Trophoblast cell (in vitro differentiated cells and primary cell): ENCODE results near the gene CCDC188.

ENCODE experiments used
- DNase-seq, 2 donors: peaks; one replicate each; pipeline ENCODE4 v3.0.0-alpha.2; 2016
- H2AFZ ChIP-seq: 2 replicates; pipeline ENCODE4 v1.6.1; 2013; ENCODE audit warnings: low read length, moderate library complexity, mild to moderate bottlenecking; ENCODE audit not compliant: insufficient read depth, poor library complexity
- H2AK5ac ChIP-seq: 2 replicates; pipeline ENCODE4 v1.6.1; 2013; ENCODE audit warnings: mild to moderate bottlenecking, low read length
- H2BK120ac ChIP-seq: 2 replicates; pipeline ENCODE4 v1.6.1; 2013; ENCODE audit warnings: low read length, mild to moderate bottlenecking, moderate library complexity; ENCODE audit not compliant: insufficient read depth, poor library complexity
- H2BK12ac ChIP-seq: 2 replicates; pipeline ENCODE4 v1.6.1; 2013; ENCODE audit warnings: mild to moderate bottlenecking, low read length, moderate library complexity
- H2BK5ac ChIP-seq: 2 replicates; pipeline ENCODE4 v1.6.1; 2013; ENCODE audit warnings: low read length, low read depth, moderate library complexity, mild to moderate bottlenecking; ENCODE audit not compliant: poor library complexity
- H3K14ac ChIP-seq: 2 replicates; pipeline ENCODE4 v1.6.1; 2013; ENCODE audit warnings: mild to moderate bottlenecking, low read length
- H3K18ac ChIP-seq: 2 replicates; pipeline ENCODE4 v1.6.1; 2013; ENCODE audit warnings: mild to moderate bottlenecking, low read length
- H3K23ac ChIP-seq: 2 replicates; pipeline ENCODE4 v1.6.1; 2013; ENCODE audit warnings: low read length
- H3K27ac ChIP-seq: 2 replicates; pipeline ENCODE4 v1.5.1; 2013; ENCODE audit warnings: low read depth, mild to moderate bottlenecking, inconsistent platforms, low read length, moderate library complexity
- H3K27me3 ChIP-seq: 2 replicates; pipeline ENCODE4 v1.6.1; 2013; ENCODE audit warnings: inconsistent platforms, mild to moderate bottlenecking, low read length, moderate library complexity; ENCODE audit not compliant: insufficient read depth
- H3K36me3 ChIP-seq, 2 experiments: 1 replicate in 1 of 2; 2 replicates in 1 of 2; pipeline ENCODE4 v1.6.1; 2013; ENCODE audit warnings: low read length in 2 of 2, mild to moderate bottlenecking in 2 of 2, moderate library complexity in 1 of 2; ENCODE audit not compliant: insufficient read depth in 2 of 2, control insufficient read depth in 1 of 2
- H3K4ac ChIP-seq: 2 replicates; pipeline ENCODE4 v1.6.1; 2013; ENCODE audit warnings: low read depth, mild to moderate bottlenecking, low read length, moderate library complexity
- H3K4me1 ChIP-seq, 2 experiments: 1 replicate in 1 of 2; 2 replicates in 1 of 2; pipeline ENCODE4 v1.6.1; 2013; ENCODE audit warnings: low read length in 2 of 2, mild to moderate bottlenecking in 2 of 2, moderate library complexity in 1 of 2; ENCODE audit not compliant: insufficient read depth in 2 of 2, control insufficient read depth in 1 of 2
- H3K4me2 ChIP-seq: 2 replicates; pipeline ENCODE4 v1.6.1; 2013; ENCODE audit warnings: inconsistent platforms, mild to moderate bottlenecking, low read length, moderate library complexity
- H3K4me3 ChIP-seq: 2 replicates; pipeline ENCODE4 v1.5.1; 2013; ENCODE audit warnings: mild to moderate bottlenecking, low read depth, low read length, inconsistent platforms
- H3K79me1 ChIP-seq: one replicate; pipeline ENCODE4 v1.6.1; 2013; ENCODE audit warnings: low read length
- H3K79me2 ChIP-seq: 2 replicates; pipeline ENCODE4 v1.6.1; 2013; ENCODE audit warnings: low read length, mild to moderate bottlenecking; ENCODE audit not compliant: control insufficient read depth, insufficient read depth, poor library complexity
- H3K9ac ChIP-seq: 2 replicates; pipeline ENCODE4 v1.6.1; 2013; ENCODE audit warnings: mild to moderate bottlenecking, low read length
- H3K9me3 ChIP-seq: 2 replicates; pipeline ENCODE4 v1.6.1; 2013; ENCODE audit warnings: low read depth, mild to moderate bottlenecking, control low read depth, inconsistent platforms, low read length; ENCODE audit not compliant: insufficient read depth
- H4K12ac ChIP-seq: 2 replicates; pipeline ENCODE4 v1.6.1; 2013; ENCODE audit warnings: low read depth, mild to moderate bottlenecking, low read length, moderate library complexity
- H4K8ac ChIP-seq: 2 replicates; pipeline ENCODE4 v1.6.1; 2013; ENCODE audit warnings: low read depth, mild to moderate bottlenecking, low read length, moderate library complexity
- H4K91ac ChIP-seq: one replicate; pipeline ENCODE4 v1.6.1; 2013; ENCODE audit warnings: low read depth, mild to moderate bottlenecking, low read length, moderate library complexity
- WGBS: extraction: QIAGEN DNeasy Blood & Tissue Kit; methylation state at CpG from one replicate; pipeline ENCODE4 v1.1.7; 2013; ENCODE audit warnings: missing lambda C conversion rate; ENCODE audit not compliant: insufficient read length, insufficient coverage; ENCODE audit errors: extremely low coverage; 5-methylcytosine and 5-hydroxymethylcytosine counted together

Gene CCDC188

GRCh38 chr22:20180245-20180630 is 29.4 kb upstream of the CCDC188 start:
- H3K9ac ChIP-seq, result no peak overlapping the region
- H3K18ac ChIP-seq, result no peak overlapping the region
- no peak overlapping the region for H4K12ac ChIP-seq
- no CpG with 5 or more reads among the region's 13 CpGs for WGBS
- no peaks in the 10 kb centered on the region for H3K79me2 ChIP-seq
- no peak overlapping the region for H2AFZ ChIP-seq
- H3K4me1 ChIP-seq, result no peaks in the 10 kb centered on the region
- H3K4ac ChIP-seq, result no peak overlapping the region
- H4K8ac ChIP-seq, result no peak overlapping the region
- H3K9me3 ChIP-seq, result peaks cover 3% of the 10 kb centered on the region
- H4K91ac ChIP-seq, result no peak overlapping the region
- no peak overlapping the region for H3K14ac ChIP-seq
- H2BK12ac ChIP-seq, result no peak overlapping the region
- H3K79me1 ChIP-seq, result no peaks in the 10 kb centered on the region
- H2BK5ac ChIP-seq, result no peak overlapping the region
- H3K23ac ChIP-seq, result no peak overlapping the region
- H3K27me3 ChIP-seq, result no peaks in the 10 kb centered on the region
- no peak overlapping the region for H3K27ac ChIP-seq
- no peaks in the 10 kb centered on the region for H3K36me3 ChIP-seq
- H3K4me2 ChIP-seq, result no peak overlapping the region
- no peak overlapping the region for H2AK5ac ChIP-seq
- no peak overlapping the region for H3K4me3 ChIP-seq
- DNase-seq, result no peak
- no peak overlapping the region for H2BK120ac ChIP-seq

GRCh38 chr22:20179455-20180244 is 28.8 kb upstream of the CCDC188 start:
- Histone ChIP-seq H2AFZ (no peak overlapping the region), H2BK5ac (no peak overlapping the region)

GRCh38 chr22:20178915-20179227 is 28.0 kb upstream of the CCDC188 start:
- H2AK5ac ChIP-seq, result no peak overlapping the region
- H3K79me1 ChIP-seq, result no peaks in the 10 kb centered on the region
- no peak overlapping the region for H2BK120ac ChIP-seq
- H4K91ac ChIP-seq, result no peak overlapping the region
- no peak overlapping the region for H4K8ac ChIP-seq
- H3K27ac ChIP-seq, result no peak overlapping the region
- H4K12ac ChIP-seq, result no peak overlapping the region
- peaks cover 3% of the 10 kb centered on the region for H3K9me3 ChIP-seq
- no peaks in the 10 kb centered on the region for H3K36me3 ChIP-seq
- WGBS, result no CpG with 5 or more reads among the region's 10 CpGs
- H2AFZ ChIP-seq, result no peak overlapping the region
- no peak overlapping the region for H3K23ac ChIP-seq
- H3K27me3 ChIP-seq, result no peaks in the 10 kb centered on the region
- no peak overlapping the region for H2BK5ac ChIP-seq
- H3K14ac ChIP-seq, result no peak overlapping the region
- H3K4ac ChIP-seq, result no peak overlapping the region
- H3K4me1 ChIP-seq, result no peaks in the 10 kb centered on the region
- H2BK12ac ChIP-seq, result no peak overlapping the region
- no peaks in the 10 kb centered on the region for H3K79me2 ChIP-seq
- H3K9ac ChIP-seq, result no peak overlapping the region
- DNase-seq, result no peak
- no peak overlapping the region for H3K4me2 ChIP-seq
- H3K4me3 ChIP-seq, result no peak overlapping the region
- H3K18ac ChIP-seq, result no peak overlapping the region

More at GRCh38 chr22:20179455-20180244, 28.8 kb upstream of the CCDC188 start:
- no peak overlapping the region for H3K27ac ChIP-seq
- H3K23ac ChIP-seq, result no peak overlapping the region
- no peaks in the 10 kb centered on the region for H3K79me1 ChIP-seq
- H4K12ac ChIP-seq, result no peak overlapping the region
- no CpG with 5 or more reads among the region's 27 CpGs for WGBS
- no peak overlapping the region for H4K91ac ChIP-seq
- H2BK12ac ChIP-seq, result no peak overlapping the region
- no peaks in the 10 kb centered on the region for H3K4me1 ChIP-seq
- no peaks in the 10 kb centered on the region for H3K36me3 ChIP-seq
- H3K14ac ChIP-seq, result no peak overlapping the region
- H3K4me3 ChIP-seq, result no peak overlapping the region
- no peak overlapping the region for H3K4ac ChIP-seq
- no peak overlapping the region for H2AK5ac ChIP-seq
- H3K4me2 ChIP-seq, result no peak overlapping the region
- no peaks in the 10 kb centered on the region for H3K27me3 ChIP-seq
- DNase-seq, result no peak
- no peaks in the 10 kb centered on the region for H3K79me2 ChIP-seq
- no peak overlapping the region for H4K8ac ChIP-seq
- no peak overlapping the region for H2BK120ac ChIP-seq
- H3K18ac ChIP-seq, result no peak overlapping the region
- peaks cover 3% of the 10 kb centered on the region for H3K9me3 ChIP-seq
- H3K9ac ChIP-seq, result no peak overlapping the region

- no peak overlapping the region for H3K18ac ChIP-seq
- H3K9ac ChIP-seq, result no peak overlapping the region
- WGBS, result no CpG with 5 or more reads among the region's 29 CpGs
- no peak overlapping the region for H3K23ac ChIP-seq
- no peak overlapping the region for H3K4me3 ChIP-seq
- H3K79me1 ChIP-seq, result no peaks in the 10 kb centered on the region
- H3K79me2 ChIP-seq, result no peaks in the 10 kb centered on the region
- no peak overlapping the region for H2BK120ac ChIP-seq
- H4K12ac ChIP-seq, result no peak overlapping the region
- no peak overlapping the region for H3K4ac ChIP-seq
- no peaks in the 10 kb centered on the region for H3K27me3 ChIP-seq
- H2AK5ac ChIP-seq, result no peak overlapping the region
- H3K14ac ChIP-seq, result no peak overlapping the region
- no peak overlapping the region for H2BK5ac ChIP-seq
- no peak overlapping the region for H4K91ac ChIP-seq
- no peak overlapping the region for H4K8ac ChIP-seq
- no peak for DNase-seq
- no peak overlapping the region for H2AFZ ChIP-seq
- H3K4me1 ChIP-seq, result no peaks in the 10 kb centered on the region
- no peaks in the 10 kb centered on the region for H3K36me3 ChIP-seq
- no peak overlapping the region for H2BK12ac ChIP-seq
- no peak overlapping the region for H3K4me2 ChIP-seq
- H3K9me3 ChIP-seq, result peaks cover 2% of the 10 kb centered on the region
- no peak overlapping the region for H3K27ac ChIP-seq
Measured at GRCh38 chr22:20178075-20178914, 27.4 kb upstream of the CCDC188 start.
